Hematopoietic multipotent progenitor cell (in vitro differentiated cells): ENCODE measurements around the gene LRRC3C. TPM values are rescaled to one million over a fixed set of nuclear protein-coding genes. Genes with fewer than 3 reads are reported as not detected.
"Not testable (repeated sequence)": the region's sequence is repeated elsewhere in the genome, so short reads cannot be mapped to it uniquely, and the experiment has no call there.

Experiments
- DNase-seq, 3 donors: peaks; one replicate each; pipeline ENCODE4 v3.0.0-alpha.2; 2011 to 2015; ENCODE audit warnings: low read depth in 2 of 3, low spot score in 2 of 3
- total RNA-seq: library from RNA; depleted of rRNA; stranded (reverse); fragments of >200 nt; gene quantifications from one replicate; pipeline ENCODE4 v1.2.3, GENCODE V29; 2012

LRRC3C gene
- total RNA-seq, 1 donor: under 0.01 TPM

DNA sequence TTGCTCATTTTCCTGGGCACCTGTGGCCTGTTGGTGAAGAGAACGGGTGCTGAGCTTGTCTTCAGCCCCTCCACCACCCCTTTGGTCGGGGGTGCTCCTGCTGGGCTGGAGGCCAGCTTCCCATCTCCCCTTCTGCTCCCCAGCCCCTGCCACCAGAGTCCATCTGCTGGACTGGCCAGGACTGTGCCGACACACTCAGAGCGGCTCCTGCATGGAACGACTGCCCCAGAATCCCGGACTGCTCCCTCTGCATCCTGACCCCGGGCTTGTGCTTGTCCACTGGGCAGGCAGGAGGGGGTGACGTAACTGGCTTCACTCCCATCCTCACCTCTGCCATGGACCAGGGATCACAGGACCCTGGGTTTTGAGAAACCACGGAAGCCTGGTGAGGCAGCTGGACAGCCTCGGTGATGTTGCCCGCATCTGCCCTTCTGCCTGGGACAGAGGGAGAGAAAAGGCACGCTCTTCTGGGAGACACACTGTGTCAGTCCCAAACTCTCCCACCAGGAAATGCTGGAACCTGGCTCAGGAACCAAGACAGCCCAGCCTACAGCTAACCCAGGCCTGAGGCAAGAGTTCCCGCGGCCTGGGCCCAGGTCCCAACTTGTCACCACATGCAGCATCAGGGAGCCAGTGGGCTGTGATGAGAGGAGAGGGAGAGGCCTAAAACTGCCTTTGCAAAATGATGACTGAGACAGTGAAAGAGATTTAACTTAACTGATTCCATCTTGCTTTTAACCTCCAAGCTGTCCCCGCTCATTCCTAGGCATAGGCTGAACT is 19.2 kb downstream of the LRRC3C start:
- no peak for DNase-seq

DNA sequence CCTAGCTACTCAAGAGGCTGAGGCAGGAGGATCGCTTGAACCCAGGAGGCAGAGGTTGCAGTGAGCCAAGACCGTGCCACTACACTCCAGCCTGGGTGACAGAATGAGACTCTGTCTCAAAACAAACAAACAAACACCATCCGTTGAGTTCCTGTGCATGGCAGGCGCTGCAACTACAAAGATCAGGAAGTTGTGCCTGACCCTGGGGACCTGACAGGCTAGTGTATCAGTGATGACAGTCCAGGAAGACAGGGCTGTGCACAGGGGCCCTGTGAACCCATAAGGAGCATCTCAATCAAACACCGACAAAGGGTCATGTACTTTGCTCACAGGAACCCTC is 20.9 kb downstream of the LRRC3C start:
- not testable (repeated sequence) for DNase-seq

DNA sequence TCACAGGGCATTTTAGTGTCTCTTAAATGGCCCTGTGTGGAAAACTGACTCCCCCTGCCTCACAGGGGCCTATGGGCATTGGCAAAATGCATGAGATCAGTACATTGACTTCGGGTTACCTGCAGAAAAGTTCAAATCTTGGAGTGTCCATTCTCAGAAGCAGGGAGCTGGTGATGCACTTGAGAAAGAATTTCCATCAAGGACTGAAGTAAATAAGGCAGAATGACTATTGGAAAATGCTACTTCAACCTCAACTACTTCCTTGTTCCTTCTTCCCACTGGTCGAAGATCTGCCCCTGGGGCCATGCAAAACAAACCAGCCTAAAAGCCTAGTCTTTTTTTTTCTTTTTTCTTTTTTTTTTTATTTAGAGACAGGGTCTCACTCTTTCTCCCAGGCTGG is 21.5 kb downstream of the LRRC3C start:
- no peak for DNase-seq

DNA sequence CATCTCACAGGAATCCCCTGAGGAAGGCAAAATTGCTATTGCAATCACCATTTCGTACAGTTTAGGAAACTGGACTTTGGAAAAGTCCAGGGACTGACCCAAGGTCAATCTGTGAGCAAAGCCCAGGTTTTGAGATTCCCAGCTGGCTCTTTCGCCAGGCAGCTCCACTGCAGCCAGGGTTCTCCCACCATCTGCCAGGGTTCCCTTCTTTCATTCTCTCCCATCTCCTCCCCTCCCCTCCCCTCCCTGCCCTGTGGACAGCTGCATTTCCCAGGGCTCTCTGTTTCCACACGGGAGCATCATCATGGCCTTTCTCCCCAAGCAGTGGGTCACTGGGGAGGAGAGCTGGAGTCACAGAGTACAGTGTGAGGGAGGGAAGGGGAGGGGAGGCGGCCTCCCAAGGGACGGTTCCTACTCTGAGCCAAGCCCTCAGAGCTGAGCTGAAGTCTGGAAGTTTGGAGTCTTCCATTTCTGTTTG is 23.4 kb downstream of the LRRC3C start:
- DNase-seq: no peak

DNA sequence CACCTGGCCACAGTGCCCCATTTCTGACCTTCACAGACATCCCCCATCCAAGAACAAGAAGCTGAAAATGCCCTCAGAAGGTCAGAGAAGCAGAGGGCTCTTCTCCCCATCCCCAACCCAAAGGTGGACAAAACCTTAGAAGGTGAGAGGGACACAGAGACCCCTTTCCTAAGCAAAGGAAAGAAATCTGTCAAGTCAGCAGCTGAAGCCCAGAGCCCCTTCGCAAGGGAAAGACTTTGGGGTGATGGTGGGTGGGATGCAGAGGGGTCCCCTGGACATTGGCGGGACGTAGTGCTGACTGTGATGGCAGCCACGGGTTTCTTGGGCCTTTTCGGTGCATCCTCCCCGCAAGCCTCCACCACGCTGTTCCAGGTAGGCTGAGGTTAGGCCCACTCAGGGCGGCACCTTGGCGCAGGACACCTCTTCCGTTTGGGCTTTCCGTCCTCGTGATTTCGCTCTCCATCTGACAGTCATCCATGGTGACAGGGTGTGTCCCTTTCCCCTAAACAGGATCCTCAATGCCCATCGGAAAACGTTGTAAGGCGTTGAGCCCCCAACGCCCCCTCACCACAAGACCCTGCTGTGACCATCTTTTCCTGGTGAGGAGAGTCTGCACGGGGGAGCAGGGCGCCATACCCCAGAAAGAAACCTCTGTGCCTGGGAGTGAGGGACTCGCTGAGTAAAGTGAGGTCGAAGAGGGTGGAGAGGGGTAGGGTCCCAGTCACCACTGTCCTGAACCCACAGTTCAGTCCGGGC is 24.6 kb downstream of the LRRC3C start:
- no peak for DNase-seq

DNA sequence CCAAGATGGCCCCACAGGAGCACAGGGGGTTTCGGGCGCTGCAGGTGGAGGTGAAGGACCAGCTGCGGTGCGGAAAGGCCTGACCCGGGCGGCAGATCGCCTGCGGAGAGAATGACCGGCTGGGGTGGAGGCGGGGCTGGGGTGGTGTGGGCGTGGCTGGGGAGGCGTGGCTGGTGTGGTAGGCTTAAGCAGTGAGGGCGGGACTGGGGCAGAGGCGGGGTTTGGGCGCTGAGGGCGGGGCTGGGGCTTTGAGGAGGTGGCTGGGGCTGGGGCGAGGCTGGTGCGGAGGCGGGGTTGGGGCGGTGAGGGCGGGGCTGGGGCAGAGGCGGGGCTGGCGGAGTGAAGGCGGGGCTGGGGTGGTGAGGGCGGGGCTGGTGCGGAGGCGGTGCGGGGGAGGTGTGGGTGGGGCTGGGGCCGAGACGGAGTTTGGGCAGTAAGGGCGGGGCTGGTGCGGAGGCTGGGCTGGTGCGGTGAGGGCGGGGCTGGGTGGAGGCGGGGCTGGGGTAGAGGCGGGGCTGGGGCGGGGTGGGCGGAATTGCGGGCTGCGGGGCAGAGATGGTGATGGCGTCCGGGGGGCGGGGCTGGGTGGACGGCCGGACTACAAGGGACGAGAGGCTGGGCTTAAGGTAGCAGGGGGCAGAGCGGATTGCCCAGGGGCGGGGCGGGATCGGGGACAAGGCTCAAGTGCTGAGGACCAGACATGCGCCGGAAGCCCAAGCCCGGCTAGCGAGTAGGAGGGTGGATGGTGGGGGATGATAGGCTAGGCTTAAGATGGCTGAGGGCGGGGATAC is 25.3 kb downstream of the LRRC3C start:
- DNase-seq: peak; percentile 84 to 96 (median 94)

DNA sequence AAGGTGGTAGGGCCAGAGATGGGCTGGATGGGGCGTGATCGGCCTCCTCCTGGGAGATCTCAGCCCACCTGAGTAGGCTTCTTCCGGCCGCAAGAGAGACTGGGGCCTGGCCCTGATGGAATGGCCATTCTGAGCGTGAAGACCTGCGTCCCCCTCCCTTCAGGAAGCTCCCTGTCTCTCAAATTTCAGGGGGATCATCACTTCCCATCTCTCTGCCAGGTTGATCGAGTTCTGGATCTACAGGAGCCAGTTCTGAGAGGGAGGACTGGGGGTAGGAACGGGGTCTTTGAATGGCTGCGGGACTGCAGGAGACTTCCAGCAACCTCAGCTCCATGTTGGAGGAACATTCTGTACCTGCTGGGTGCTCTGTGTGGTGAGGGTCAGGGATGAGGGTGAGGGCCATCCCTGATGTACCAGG is 25.9 kb downstream of the LRRC3C start:
- DNase-seq: no peak

DNA sequence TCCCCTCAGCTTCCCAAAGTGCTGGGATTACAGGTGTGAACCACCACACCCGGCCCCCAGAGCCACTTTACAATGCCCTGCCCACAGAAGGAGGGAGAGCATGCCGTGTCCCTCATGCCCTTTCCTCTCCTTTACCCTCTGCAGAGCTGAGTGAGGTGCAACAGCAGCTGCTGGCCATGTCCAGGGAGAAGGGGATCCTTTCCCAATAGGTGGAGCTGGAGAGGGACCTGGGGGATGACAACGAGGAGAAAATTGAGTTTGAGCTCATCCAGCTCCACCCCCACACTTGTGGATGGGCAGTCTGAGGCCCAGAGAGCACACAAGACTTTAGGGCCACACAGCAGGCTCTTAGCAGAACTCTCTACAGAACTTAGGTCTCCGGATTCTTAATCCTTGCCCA is 27.3 kb downstream of the LRRC3C start:
- DNase-seq: no peak

DNA sequence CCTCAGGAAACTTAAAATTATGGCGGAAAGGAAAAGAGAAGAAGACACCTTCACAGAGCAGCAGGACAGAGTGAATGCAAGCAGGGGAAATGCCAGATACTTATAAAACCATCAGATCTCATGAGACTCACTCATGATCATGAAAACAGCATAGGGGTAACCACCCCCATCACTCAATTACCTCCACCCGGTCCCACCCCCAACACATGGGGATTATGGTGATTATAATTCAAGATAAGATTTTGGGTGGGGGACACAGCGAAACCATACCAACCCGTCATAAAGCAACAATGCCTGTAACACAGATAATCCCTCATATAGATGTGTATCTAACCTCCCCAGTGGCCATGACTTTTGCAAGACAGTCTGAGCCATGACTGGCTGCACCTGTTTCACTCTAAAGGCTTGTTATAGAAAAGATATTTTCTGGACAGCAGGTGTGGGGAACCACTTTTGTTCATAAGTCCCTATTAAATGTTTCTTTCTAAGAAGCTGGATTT is 28.2 kb downstream of the LRRC3C start:
- no peak for DNase-seq

DNA sequence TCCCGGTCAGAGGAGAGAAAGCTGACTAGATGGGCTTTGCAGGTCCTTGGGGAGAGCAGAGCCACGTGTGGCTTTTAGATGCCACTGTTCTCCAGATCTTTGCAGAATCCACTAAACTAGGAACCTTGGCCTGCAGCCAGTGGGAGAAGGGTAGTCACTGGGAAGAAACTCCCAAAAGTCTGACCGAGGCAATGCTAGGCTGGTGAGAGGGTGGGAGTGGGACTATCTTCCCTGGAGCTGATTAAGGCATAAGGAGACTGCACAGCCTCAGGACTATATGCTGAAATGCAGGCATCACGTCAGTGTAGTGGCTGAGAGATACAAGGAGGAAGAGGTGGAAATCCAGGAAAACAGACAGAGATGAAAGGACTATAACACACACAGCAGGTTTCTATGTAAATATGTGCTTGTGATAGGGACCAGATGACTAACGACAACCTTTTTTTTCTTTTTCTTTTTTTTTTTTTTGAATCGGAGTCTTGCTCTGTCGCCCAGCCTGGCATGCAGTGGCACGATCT is 33.1 kb downstream of the LRRC3C start:
- DNase-seq: no peak

DNA sequence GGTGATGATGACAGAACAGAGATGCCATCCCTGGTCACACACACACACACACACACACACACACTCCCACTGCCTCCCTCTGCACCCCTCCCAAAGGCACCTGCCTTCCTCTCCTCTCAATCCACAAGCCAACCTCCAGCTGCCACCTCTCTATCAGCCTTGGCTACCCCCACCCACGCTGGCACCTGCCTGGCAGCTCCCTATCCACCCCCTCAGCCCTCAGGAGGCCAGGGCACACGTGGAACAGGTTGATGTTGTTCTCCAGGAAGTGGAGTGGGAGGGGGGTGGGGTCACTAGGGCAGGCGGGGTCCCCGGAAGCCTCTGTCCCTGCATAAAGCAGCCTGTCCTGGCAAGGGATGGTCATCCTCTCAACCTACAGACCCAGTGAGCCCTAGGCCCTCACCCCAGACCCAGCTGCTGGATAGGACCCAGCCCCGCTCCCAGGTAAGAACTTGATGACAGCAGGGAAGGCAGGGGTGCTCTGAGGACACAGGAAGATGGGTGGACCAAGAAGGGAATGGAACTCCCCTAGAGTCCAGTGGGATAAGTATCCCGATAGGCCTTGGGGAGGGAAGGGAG is 35.2 kb downstream of the LRRC3C start, which contains the start of gene GSDMA:
Gene GSDMA (plus strand): TSS at position 363 of the 579 bp plus-strand sequence. CDS start 2,684 bp downstream, outside the sequence.
- no peak for DNase-seq

DNA sequence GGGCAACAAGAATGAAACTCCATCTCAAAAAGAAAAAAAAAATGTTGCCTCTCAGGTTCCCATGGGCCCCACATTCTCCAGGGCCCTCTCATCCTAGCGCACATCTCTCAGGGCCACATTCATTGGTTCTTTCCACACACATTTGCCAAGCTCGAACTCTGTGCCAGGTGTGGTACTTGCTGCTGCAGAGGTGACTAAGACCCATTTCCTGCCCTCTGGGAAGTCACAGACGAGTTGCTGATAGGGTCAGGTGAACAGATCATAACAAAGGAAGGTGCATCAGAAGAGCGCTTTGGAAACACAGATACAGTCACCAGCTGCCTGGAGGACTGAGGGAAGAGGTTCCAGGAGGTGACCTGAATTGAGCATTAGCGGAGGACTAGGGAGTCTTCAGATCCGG is 36.3 kb downstream of the LRRC3C start:
- no peak for DNase-seq

DNA sequence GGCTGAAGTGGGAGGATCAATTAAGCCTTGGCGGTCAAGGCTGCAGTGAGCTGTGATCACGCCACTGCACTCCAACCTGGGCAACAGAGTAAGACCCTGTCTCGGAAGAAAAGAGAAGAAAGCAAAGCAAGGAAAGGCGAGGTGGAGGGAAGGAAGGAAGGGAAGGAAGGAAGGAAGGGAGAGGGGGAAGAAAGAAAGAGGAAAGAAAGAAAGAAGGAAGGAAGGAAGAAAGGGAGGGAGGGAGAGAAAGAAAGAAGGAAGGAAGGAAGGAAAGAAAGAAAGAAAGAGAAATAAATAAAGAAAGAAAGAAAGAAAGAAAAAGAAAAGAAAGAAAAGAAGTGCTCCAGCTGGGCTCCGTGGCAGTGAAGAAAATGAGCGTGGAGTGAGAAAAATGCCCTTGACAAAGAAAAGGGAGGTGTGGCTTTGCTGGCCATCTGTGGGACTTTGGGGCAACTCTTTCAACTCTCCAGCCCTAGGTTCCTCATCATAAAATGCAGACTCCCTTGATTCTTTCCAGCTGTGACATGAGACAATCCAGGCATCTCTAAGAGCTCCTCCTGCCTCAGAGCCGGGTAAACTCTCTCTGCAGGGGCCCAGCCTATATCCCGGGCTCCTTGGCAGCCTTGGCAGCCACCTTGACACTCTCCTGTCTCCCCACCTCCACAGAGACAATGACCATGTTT is 37.6 kb downstream of the LRRC3C start:
- no peak for DNase-seq

DNA sequence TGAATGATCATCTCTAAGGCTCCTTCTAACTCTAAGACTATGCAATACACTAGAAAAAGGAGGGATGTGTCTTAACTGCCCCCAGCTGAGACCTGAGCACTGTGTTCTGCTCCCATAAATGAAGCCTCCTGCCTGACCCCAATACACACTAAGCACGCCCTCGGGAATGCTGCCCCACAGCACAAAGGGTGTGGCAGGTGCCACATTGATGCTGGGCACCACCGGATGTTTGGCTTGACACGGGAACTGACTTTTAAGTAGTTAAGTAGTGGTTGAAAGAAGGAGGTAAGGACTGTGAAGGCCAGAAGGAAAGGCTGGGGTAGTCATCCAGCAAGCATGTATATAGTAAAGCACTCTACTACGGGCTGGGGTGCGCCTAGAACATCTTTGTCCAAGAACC is 39.2 kb downstream of the LRRC3C start:
- DNase-seq: no peak

DNA sequence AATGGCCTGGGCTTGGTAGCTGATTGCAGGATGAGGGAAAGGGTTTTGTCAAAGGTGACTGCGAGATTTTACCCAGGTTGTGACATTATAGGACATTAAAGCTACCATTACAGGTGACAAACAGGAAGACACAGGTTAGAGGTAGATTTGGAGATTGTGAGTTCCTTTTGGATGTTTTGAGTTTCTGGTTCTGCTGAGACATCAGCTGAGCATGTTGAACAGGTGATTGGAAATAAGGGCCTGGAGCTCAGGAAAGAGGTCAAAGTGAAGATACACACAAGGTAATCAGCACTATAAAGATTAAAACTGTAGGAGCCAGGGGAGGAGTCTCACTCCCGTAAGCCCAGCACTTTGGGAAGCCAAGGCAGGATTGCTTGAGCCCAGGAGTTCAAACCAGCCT is 41.2 kb downstream of the LRRC3C start:
- DNase-seq: no peak

DNA sequence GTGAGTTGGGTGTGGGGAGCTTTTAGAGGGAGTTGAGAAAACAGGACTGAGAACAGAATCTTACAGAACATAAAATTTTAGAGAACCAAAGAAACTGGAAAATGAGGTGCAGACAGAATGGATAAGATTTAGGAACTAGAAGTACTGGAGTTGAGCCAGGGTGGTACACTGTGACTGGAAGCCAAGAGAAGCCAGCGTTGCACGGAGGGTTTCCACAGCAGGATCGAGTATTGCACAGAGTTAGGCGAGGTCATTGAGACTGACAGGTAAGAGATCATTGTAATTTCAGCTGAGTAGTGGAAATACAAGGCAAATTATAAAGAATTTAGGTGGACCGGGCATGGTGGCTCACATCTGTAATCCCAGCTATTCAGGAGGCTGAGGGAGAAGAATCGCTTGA is 41.8 kb downstream of the LRRC3C start:
- no peak for DNase-seq

DNA sequence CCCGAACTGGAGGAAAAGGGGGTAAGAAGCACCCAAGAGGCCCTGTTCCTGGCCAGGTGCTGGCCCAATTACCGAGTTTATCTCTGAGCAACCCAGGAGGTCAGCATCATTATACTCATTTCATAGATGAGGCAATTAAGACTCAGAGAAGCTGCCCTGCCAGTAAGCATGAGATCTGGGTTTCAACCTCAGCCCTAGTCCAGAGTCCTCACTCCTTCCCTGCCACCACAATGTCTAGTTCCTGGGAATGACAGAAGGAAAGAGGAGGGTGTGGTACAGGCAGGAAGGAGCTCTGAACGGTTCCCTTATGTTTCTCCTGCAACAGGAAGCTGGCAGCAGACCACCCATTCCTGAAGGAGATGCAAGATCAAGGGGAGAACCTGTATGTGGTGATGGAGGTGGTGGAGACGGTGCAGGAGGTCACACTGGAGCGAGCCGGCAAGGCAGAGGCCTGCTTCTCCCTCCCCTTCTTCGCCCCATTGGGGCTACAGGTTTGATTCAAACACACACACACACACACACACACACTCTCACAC is 42.7 kb downstream of the LRRC3C start:
- DNase-seq: no peak

DNA sequence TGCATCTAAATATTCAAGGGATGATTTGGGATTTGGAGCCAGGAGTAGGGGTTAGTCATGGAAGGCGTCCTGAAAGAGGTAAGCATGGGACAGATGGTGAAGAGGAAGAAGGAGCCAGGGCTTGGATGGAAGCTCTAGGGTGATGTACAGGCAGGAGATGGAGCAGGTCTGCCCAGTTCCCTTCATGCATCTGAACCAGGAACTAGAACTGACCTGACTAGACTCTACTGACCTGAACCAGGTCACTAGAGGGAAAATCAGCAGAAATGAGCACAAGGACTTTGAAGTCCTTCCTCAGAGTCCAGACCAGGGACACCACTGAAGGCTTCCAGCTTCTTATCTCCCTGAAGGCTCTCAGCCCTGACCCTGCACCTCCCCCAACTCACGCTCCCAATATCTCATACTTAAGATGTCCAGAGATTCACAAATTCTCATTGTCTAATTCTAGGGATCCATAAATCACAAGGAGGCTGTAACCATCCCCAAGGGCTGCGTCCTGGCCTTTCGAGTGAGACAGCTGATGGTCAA is 43.6 kb downstream of the LRRC3C start:
- no peak for DNase-seq

DNA sequence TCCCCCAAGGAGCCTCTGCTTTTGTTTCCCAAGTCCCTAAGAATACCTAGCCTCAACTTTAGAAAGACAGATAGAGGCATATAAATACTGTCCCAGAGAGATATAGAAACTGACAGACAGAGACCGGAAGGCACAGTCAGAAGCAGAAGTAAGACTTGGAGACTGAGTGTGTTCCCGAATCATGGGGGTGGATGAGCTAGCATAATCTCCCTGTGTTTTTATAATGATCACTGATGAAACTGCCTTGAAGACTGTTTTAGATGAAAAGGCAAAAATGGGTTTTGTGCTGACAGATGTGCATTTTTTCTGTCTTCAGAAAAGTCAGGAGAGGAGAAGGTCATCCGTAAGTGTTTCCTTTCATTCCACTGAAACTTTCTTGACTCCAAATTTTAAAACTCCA is 44.7 kb downstream of the LRRC3C start:
- peak in 1 of 3 donors; percentile 30 for DNase-seq
